Right lobe of liver (tissue), 4 donors: ENCODE results near the gene KLF15.

ENCODE experiments used
- POLR2A ChIP-seq: fragments of 450-650 bp; IDR thresholded peaks from one replicate; pipeline ENCODE4 v1.6.1; 2017; ENCODE audit warnings: antibody characterized with exemption, mild to moderate bottlenecking
- TF ChIP-seq, protein P1 (sequence below), 4 donors: fragments of 200-600 bp in 3 of 4; fragments of 450-650 bp in 1 of 4; IDR thresholded peaks; one replicate each; pipeline versions ENCODE4 v1.5.1 to v1.8.0; 2016 to 2022; ENCODE audit warnings: antibody characterized with exemption in 4 of 4, mild to moderate bottlenecking in 2 of 4
- donor health status: DM: no; HTN: no; CAD: no.
- donor health status: DM: no; HTN: no; CAD: no.
- donor health status: DM: no; HTN: yes; CAD: no.

DNA sequence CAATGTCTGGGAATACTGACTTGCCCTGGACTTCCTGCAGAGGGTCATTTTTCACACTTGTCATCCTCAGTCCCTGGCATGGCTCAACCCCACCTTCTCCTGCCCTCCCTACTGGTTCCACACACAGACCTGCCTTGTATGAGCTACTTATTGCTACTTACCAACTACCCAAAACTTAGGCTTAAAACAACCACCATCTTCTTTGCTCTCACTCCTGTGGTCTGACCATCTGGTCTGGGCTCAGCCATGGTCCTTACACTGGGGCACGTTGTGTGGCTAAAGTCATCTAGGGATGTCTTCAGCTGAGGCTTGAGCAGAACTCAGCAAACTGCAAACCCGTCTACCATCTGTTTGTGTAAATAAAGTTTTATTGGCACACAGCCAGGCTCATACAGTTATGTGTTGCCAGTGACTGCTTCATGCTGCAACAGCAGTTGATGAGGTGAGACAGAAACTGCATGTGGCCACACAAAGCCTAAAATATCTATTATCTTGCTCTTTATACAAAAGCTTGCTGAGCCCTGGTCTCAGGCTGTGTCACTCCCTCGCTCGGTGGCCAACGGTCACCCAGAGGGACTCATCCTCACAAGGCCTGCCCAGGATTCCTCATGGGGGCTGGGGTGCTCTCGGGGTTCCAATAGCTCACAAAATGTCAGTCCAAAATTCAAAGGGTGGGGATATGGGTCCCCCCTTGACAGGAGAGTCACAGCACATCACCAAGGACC lies 43.5 kb downstream of the KLF15 start:
- no peak for TF ChIP-seq POLR2A
- TF ChIP-seq, protein P1, sequence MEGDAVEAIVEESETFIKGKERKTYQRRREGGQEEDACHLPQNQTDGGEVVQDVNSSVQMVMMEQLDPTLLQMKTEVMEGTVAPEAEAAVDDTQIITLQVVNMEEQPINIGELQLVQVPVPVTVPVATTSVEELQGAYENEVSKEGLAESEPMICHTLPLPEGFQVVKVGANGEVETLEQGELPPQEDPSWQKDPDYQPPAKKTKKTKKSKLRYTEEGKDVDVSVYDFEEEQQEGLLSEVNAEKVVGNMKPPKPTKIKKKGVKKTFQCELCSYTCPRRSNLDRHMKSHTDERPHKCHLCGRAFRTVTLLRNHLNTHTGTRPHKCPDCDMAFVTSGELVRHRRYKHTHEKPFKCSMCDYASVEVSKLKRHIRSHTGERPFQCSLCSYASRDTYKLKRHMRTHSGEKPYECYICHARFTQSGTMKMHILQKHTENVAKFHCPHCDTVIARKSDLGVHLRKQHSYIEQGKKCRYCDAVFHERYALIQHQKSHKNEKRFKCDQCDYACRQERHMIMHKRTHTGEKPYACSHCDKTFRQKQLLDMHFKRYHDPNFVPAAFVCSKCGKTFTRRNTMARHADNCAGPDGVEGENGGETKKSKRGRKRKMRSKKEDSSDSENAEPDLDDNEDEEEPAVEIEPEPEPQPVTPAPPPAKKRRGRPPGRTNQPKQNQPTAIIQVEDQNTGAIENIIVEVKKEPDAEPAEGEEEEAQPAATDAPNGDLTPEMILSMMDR (IDR thresholded peaks at IDR 0.05), result no peak
